Measurements from ENCODE around the gene RBM38.

Gene RBM38

DNA sequence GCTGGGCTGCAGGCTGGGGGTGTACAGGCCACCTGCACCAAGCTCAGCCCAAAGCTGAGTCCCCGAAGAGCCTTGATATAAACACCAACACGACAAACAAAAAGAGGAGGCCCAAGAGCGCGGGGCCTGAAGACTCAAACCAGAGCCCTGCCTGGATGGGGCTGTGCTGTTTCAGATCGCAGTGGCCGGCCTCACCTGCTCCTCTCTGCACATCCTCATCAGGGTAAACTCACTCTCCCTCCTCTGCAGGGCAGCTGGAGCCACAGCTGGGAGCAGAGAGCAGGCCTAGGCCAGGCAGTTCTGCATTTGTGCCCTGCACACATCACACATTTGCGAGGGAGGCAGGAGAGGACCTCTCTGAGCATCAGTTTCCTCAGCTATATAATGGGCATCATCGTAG is 3.7 kb upstream of the RBM38 start:
- DNase-seq: no peak
- Histone ChIP-seq H3K4me3 (ENCODE audit: low read depth, low read length) (no peak overlapping the region), H3K27ac (no peak overlapping the region), H3K36me3 (no peaks in the 10 kb centered on the region; the same call in none of the 2 replicates), H3K27me3 (ENCODE audit: insufficient read depth, low read depth, severe bottlenecking) (no peaks in the 10 kb centered on the region), H3K9me3 (ENCODE audit: severe bottlenecking) (no peaks in the 10 kb centered on the region)
- TF ChIP-seq, protein P1, sequence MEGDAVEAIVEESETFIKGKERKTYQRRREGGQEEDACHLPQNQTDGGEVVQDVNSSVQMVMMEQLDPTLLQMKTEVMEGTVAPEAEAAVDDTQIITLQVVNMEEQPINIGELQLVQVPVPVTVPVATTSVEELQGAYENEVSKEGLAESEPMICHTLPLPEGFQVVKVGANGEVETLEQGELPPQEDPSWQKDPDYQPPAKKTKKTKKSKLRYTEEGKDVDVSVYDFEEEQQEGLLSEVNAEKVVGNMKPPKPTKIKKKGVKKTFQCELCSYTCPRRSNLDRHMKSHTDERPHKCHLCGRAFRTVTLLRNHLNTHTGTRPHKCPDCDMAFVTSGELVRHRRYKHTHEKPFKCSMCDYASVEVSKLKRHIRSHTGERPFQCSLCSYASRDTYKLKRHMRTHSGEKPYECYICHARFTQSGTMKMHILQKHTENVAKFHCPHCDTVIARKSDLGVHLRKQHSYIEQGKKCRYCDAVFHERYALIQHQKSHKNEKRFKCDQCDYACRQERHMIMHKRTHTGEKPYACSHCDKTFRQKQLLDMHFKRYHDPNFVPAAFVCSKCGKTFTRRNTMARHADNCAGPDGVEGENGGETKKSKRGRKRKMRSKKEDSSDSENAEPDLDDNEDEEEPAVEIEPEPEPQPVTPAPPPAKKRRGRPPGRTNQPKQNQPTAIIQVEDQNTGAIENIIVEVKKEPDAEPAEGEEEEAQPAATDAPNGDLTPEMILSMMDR (IDR thresholded peaks at IDR 0.05; ENCODE audit: low read depth, low read length): no peak

DNA sequence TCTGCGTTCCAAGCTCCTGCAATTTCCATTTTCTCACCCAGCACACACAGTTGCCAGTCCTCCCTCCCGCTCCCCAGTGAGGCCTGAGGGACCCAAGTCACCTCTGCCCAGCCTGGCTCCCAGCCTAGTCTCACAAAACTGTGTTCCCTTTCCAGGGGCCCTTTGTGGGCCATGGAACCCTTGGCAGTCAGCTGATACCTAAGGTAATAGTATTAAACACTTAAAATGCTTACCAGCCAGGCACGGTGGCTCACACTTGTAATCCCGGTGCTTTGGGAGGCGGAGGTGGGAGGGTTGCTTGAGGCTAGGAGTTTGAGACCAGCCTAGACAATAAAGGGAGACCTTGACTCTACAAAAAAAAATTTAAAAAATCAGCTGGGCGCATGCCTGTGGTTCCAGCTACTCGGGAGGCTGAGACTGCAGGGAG is 3.2 kb upstream of the RBM38 start:
- no peaks in the 10 kb centered on the region for H3K27me3 ChIP-seq (ENCODE audit: insufficient read depth, low read depth, severe bottlenecking)
- H3K36me3 ChIP-seq: peaks cover 5% of the 10 kb centered on the region
- no peak overlapping the region for H3K4me3 ChIP-seq (ENCODE audit: low read depth, low read length)
- H3K27ac ChIP-seq: no peak overlapping the region
- no peak for DNase-seq
- TF ChIP-seq, protein P1 (IDR thresholded peaks at IDR 0.05; ENCODE audit: low read depth, low read length): no peak
- H3K9me3 ChIP-seq (ENCODE audit: severe bottlenecking): no peaks in the 10 kb centered on the region

DNA sequence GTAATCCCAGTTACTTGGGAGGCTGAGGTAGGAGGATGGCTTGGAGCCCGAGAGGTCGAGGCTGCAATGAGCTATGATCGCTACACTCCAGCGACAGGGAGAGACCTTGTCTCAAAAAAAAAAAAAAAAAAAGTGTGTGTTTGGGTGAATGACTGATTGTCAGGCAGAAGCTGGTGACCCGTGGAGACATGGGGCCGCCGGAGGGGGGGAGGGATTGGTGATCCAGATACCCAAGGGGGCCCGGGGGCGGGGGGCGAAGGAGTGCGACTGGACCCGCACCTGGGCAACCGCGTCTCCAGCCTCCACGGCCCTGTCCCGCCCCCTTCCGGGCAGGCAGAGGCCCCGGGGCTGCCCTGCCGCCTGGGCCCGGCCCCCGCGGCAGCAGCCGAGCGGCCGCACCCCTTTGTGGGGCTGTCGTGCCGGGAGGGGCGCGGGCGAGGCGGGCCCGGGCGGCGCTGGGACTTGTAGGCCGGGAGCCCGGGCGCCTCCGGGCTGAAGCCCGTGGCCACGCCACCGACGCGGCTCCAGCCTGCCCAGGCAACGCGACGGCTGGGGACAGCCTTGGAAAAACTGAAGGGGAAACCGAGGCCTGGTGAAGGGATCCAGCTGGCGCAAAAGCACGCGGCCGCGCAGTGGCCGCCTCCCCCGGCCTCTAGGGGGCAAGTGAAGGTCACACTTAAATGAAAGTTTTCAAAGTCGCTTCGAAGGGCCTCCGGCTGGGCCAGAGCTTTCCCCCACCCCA is 2.1 kb upstream of the RBM38 start:
- TF ChIP-seq, protein P1 (IDR thresholded peaks at IDR 0.05; ENCODE audit: low read depth, low read length): no peak
- Histone ChIP-seq H3K27me3 (ENCODE audit: insufficient read depth, low read depth, severe bottlenecking) (no peaks in the 10 kb centered on the region), H3K27ac (no peak overlapping the region), H3K36me3 (peaks cover 16% of the 10 kb centered on the region), H3K4me3 (ENCODE audit: low read depth, low read length) (no peak overlapping the region), H3K9me3 (ENCODE audit: severe bottlenecking) (no peaks in the 10 kb centered on the region)
- no peak for DNase-seq

DNA sequence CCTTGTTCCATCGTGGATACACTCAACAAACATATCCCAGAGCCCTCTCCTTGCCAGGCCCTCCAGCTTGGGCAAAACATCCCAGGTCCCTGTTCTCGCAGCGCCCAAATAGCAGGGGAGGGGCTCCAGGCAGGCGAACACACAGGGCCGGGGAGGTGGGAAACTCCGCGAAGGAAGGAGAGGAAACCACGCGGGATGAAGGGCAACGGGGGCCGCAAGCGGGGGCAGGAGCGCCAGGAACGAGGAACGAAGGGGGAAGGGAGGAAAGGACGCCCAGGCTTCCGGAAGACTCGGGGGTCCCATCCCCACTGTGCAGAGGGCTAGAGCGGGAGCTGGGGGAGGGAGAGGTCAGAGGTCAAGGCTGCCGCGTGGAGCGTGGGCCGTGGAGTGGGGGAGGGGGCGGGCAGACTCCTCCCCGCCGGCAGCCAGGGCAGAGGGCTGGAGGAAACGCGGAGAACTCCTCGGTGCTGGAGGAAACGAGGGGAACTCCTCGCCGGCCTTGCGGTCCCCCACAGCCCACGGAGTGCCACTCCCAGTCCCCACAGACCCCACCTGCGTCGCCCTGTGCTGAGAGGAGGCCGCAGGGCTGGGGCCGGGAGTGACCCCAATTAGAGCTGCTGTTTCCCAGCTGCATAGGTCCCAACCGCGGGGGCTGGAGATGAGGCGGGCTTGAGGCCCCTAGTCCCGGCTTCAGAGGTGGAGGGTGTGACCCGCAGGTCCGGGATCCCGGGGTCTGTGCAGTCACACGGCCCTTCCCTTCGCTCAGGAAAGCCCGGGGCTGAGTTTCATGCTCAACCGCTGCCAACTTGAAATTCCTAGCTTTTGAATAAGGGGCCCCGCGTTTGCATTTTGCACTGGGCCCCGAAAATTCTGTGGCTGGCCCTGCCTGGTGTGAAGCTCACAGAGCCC is 1.2 kb upstream of the RBM38 start:
- Histone ChIP-seq H3K27me3 (ENCODE audit: insufficient read depth, low read depth, severe bottlenecking) (no peaks in the 10 kb centered on the region), H3K4me3 (ENCODE audit: low read depth, low read length) (no peak overlapping the region), H3K36me3 (peaks cover 24% of the 10 kb centered on the region), H3K27ac (no peak overlapping the region), H3K9me3 (ENCODE audit: severe bottlenecking) (no peaks in the 10 kb centered on the region)
- TF ChIP-seq, protein P1 (IDR thresholded peaks at IDR 0.05; ENCODE audit: low read depth, low read length): no peak
- no peak for DNase-seq

DNA sequence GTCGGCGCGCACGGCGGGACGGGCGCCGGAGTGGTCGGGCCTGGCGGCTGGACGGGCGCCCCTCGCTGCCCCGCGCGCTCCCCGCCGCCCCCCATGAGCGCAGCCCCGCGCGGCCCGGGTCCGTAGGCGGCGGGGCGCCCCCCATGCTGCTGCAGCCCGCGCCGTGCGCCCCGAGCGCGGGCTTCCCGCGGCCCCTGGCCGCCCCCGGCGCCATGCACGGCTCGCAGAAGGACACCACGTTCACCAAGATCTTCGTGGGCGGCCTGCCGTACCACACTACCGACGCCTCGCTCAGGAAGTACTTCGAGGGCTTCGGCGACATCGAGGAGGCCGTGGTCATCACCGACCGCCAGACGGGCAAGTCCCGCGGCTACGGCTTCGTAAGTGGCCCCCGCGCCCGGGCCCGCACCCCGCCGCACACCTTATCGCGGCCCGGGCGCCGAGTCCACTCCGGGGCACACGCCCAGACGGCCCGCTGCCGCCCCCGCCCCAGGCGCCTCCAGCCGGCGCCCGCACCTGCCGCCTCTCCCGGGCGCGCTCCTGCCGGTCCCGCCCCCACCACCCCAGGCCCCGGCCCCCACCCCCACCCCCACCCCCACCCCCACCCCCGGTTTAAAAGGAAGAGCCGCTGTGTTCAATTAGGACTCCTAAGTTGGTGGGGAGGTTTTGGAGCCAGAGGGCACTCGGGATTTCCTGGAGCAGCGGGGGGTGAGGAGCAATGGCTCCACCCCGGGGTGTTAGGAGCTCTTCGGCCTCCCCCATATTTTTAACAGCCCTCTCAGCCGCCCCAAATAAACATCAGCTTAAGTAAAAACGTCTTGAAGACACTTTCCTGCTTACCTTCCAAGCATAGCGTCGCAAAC is 474 bp downstream of the RBM38 start:
- Histone ChIP-seq H3K27ac (peak overlapping the region; percentile 78; the same call in 1 of the 2 replicates), H3K9me3 (ENCODE audit: severe bottlenecking) (no peaks in the 10 kb centered on the region), H3K36me3 (peaks cover 37% of the 10 kb centered on the region), H3K27me3 (ENCODE audit: insufficient read depth, low read depth, severe bottlenecking) (no peaks in the 10 kb centered on the region), H3K4me3 (ENCODE audit: low read depth, low read length) (peak overlapping the region; percentile 67)
- DNase-seq: no peak
- TF ChIP-seq, protein P1 (IDR thresholded peaks at IDR 0.05; ENCODE audit: low read depth, low read length): no peak
